GM12878 (cell line): ENCODE measurements around the gene SELENOP. TPM values are rescaled to one million over a fixed set of nuclear protein-coding genes. Genes with fewer than 3 reads are reported as not detected.

Experiments
- ATAC-seq: fragments of 200-7000 bp; cut with Tn5 transposase; 3 replicates; pipeline ENCODE4 v1.9.1; 2020; ENCODE audit warnings: mild to moderate bottlenecking, moderate library complexity
- BruUV-seq: library from RNA; stranded (reverse); fragments of 400-500 nt; replicated peaks from 2 replicates; lab custom pipeline; 2021; lab: Mats Ljungman, UMichigan
- CTCF ChIA-PET: fragments of 300-600 bp; sonication (Branson Sonifier 250); formaldehyde crosslinking; extraction: SDS; loops from one replicate; lab custom pipeline; 2021; ENCODE audit warnings: inconsistent platforms; lab: Yijun Ruan, JAX
- POLR2A ChIA-PET: fragments of 350-600 bp; formaldehyde crosslinking; extraction: SDS; loops from one replicate; lab custom pipeline; 2021; ENCODE audit warnings: inconsistent platforms; lab: Charles Lee
- RAD21 ChIA-PET: fragments of 300-600 bp; sonication (Branson Sonifier 250); formaldehyde crosslinking; loops from one replicate; lab custom pipeline; 2023; ENCODE audit warnings: antibody characterized with exemption; ENCODE audit not compliant: unreplicated experiment; lab: Charles Lee
- SMC1A ChIA-PET: fragments of 300-600 bp; sonication (Branson Sonifier 250); formaldehyde crosslinking; loops from one replicate; lab custom pipeline; 2023; ENCODE audit not compliant: unreplicated experiment, uncharacterized antibody; lab: Charles Lee
- DNase-seq: peaks from one replicate; pipeline ENCODE4 v3.0.0-alpha.2; 2011; ENCODE audit warnings: low read depth, low spot score
- FAIRE-seq: peaks from 3 replicates; lab custom pipeline; 2011; peaks lifted over from hg19 to GRCh38; lab: Jason Lieb, UNC
- H2AFZ ChIP-seq: 2 replicates; pipeline ENCODE4 v1.6.0; 2011; ENCODE audit warnings: low read depth, low read length, control low read depth; ENCODE audit not compliant: control insufficient read depth
- H3K27ac ChIP-seq: 2 replicates; pipeline ENCODE4 v1.5.1; 2011; ENCODE audit warnings: control low read depth; ENCODE audit not compliant: control insufficient read depth, insufficient read depth
- H3K27me3 ChIP-seq, 2 experiments: replicated peaks in 1 of 2; 2 replicates each; pipeline versions ENCODE4 v1.6.0 to v1.6.1; 2011; ENCODE audit warnings: low read length in 1 of 2; ENCODE audit not compliant: control insufficient read depth in 2 of 2, insufficient read depth in 2 of 2
- H3K36me3 ChIP-seq, 2 experiments: 2 replicates each; pipeline ENCODE4 v1.5.1; 2011; ENCODE audit warnings: low read length in 1 of 2; ENCODE audit not compliant: control insufficient read depth in 2 of 2, insufficient read depth in 2 of 2
- H3K4me1 ChIP-seq: 2 replicates; pipeline ENCODE4 v1.6.1; 2011; ENCODE audit warnings: mild to moderate bottlenecking, low read length, moderate library complexity, mixed read lengths; ENCODE audit not compliant: control insufficient read depth, insufficient read depth
- H3K4me2 ChIP-seq: 2 replicates; pipeline ENCODE4 v1.6.0; 2011; ENCODE audit warnings: control low read depth; ENCODE audit not compliant: control insufficient read depth, insufficient read depth
- H3K4me3 ChIP-seq: fragments of 200-600 bp; sonication (generic); 2 replicates; pipeline ENCODE4 v1.5.1; 2016
- H3K79me2 ChIP-seq: 2 replicates; pipeline ENCODE4 v1.6.0; 2011; ENCODE audit warnings: low read length; ENCODE audit not compliant: control insufficient read depth, insufficient read depth
- H3K9ac ChIP-seq: 2 replicates; pipeline ENCODE4 v1.8.0; 2011; ENCODE audit warnings: low read length, control low read depth, mixed read lengths; ENCODE audit not compliant: control insufficient read depth, insufficient read depth
- H3K9me3 ChIP-seq: replicated peaks from 3 replicates; pipeline ENCODE4 v1.5.1; 2011; ENCODE audit warnings: mild to moderate bottlenecking, low read length; ENCODE audit not compliant: control insufficient read depth, insufficient read depth
- H4K20me1 ChIP-seq: 2 replicates; pipeline ENCODE4 v1.6.0; 2011; ENCODE audit not compliant: control insufficient read depth, insufficient read depth
- MLLT1 ChIP-seq: fragments of 450-650 bp; IDR thresholded peaks from 2 replicates; pipeline ENCODE4 v1.6.1; 2016; ENCODE audit warnings: mild to moderate bottlenecking
- SKIL ChIP-seq: fragments of 450-650 bp; IDR thresholded peaks from 2 replicates; pipeline ENCODE4 v1.6.1; 2017; ENCODE audit warnings: mild to moderate bottlenecking, low read depth, inconsistent platforms; ENCODE audit not compliant: poor library complexity, severe bottlenecking
- ZNF384 ChIP-seq: IDR thresholded peaks from 2 replicates; pipeline ENCODE4 v1.6.1; 2012; ENCODE audit warnings: low read depth, mild to moderate bottlenecking, low read length, improper control_type of control experiment, borderline replicate concordance
- ZZZ3 ChIP-seq: IDR thresholded peaks from 2 replicates; pipeline ENCODE4 v1.6.1; 2011; ENCODE audit warnings: low read depth; ENCODE audit not compliant: control insufficient read depth, insufficient read length
- WGBS: methylation state at CpG from one replicate; pipeline ENCODE4 v1.1.6; 2016; ENCODE audit warnings: low lambda C conversion rate; ENCODE audit not compliant: insufficient replicate concordance, insufficient coverage; ENCODE audit errors: missing lambda C conversion rate; 5-methylcytosine and 5-hydroxymethylcytosine counted together
- in situ Hi-C: fragments of 300-500 bp; cut with MboI; formaldehyde crosslinking; loops from 9 replicates; pipeline ENCODE4 v1.14.3; 2018; ENCODE audit warnings: mixed read lengths
- intact Hi-C: fragments of 100-400 bp; cut with micrococcal nuclease; formaldehyde crosslinking; loops from one replicate; pipeline ENCODE4 v1.14.2; 2022; ENCODE audit not compliant: unreplicated experiment
- polyA plus RNA-seq, 11 experiments: library from polyadenylated mRNA; depleted of rRNA in 4 of 11; unstranded in 6 of 11; stranded (reverse) in 5 of 11; fragments of >200 nt; fragmentation: Nextera tagmentation in 4 of 11; fragmentation: Illumina TruSeq in 1 of 11; extraction: Ambion mirVana in 4 of 11; extraction: Trizol in 1 of 11; gene quantifications; 1 replicate in 1 of 11; 2 replicates in 10 of 11; pipeline versions ENCODE4 v1.2.1 to v1.2.3, GENCODE V29; 2011 to 2016; ENCODE audit warnings: inconsistent platforms in 2 of 11, missing spikeins in 2 of 11, low read depth in 1 of 11
- total RNA-seq, 4 experiments: library from RNA; depleted of rRNA in 3 of 4; stranded (reverse); fragments of >200 nt in 3 of 4; fragmentation: Illumina TruSeq in 1 of 4; extraction: Trizol in 1 of 4; gene quantifications; 2 replicates each; pipeline versions ENCODE4 v1.2.1 to v1.2.3, GENCODE V29; 2013 to 2021
- TF ChIP-seq, protein P1 (sequence below): fragments of 450-650 bp; IDR thresholded peaks from 2 replicates; pipeline ENCODE4 v1.6.1; 2017; ENCODE audit warnings: mild to moderate bottlenecking

SELENOP gene
- total and polyA plus RNA-seq, 10 of the 15 experiments (the other 5 are each of a cell fraction or from before 2014, with no cell fraction given) = 0.08 to 5.1 (median 0.88) TPM; not detected in 3

DNA sequence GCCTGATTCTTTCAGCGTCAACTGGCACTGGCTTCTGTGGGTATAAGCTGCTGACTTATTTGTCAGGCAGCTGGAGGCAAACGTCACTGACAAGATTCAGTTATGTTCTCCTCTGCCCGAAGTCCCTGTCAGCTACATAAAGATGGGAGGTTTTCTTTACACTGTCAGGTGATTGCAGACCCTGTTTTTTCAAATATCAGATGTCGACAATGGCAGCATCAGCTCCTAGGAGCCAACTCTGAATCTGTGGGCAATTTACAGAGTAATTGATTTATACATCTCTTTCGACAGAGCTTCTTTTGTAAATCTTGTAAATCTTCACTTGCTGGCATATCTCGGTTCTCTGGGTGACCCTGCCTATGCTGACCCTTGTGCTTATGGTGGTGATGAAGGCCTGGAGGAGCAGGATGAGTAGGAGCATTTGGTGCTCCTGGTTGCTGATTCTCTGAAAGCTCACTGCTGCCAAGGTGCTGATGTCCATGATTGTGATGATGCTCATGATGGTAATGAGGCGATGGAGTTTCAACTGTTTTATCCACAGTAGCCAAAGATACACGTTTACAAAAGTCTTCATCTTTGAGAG is 10.9 kb downstream of the SELENOP start:
- SMC1A ChIA-PET = interaction anchor here (0.9 to 2.1 kb wide), 10 partner anchors 8 to 193 kb away, joined by 3 to 12 read pairs (median 4); no protein-coding TSS in a partner anchor
- Histone ChIP-seq H3K27ac (no peak overlapping the region), H2AFZ (no peak overlapping the region), H3K79me2 (no peaks in the 10 kb centered on the region), H4K20me1 (no peaks in the 10 kb centered on the region), H3K27me3 (no peaks in the 10 kb centered on the region), H3K9me3 (no peaks in the 10 kb centered on the region), H3K36me3 (no peaks in the 10 kb centered on the region), H3K4me1 (no peaks in the 10 kb centered on the region), H3K4me3 (no peak overlapping the region), H3K9ac (no peak overlapping the region), H3K4me2 (no peak overlapping the region)
- POLR2A ChIA-PET = interaction anchor here (2.2 kb wide), 1 partner anchor 10 kb away, joined by 9 read pairs; the partner anchor contains the start of gene SELENOP
- FAIRE-seq (no peak), ATAC-seq (no peak), DNase-seq (no peak)
- RAD21 ChIA-PET = interaction anchor here (0.8 to 1.9 kb wide), 4 partner anchors 9 to 108 kb away, joined by 3 to 8 read pairs (median 3); no protein-coding TSS in a partner anchor
- 92% methylated on average over 8 of the region's 8 CpGs for WGBS
- in situ Hi-C loops = no loop called here
- CTCF ChIA-PET = interaction anchor here (0.7 to 1.8 kb wide), 10 partner anchors 9 to 1083 kb away, joined by 3 to 5 read pairs (median 3); partner anchors contain the start of gene GHR
- TF ChIP-seq ZZZ3 = no peak
- no peak for TF ChIP-seq ZNF384
- BruUV-seq = no TSS peak
- intact Hi-C loops = no loop called here

DNA sequence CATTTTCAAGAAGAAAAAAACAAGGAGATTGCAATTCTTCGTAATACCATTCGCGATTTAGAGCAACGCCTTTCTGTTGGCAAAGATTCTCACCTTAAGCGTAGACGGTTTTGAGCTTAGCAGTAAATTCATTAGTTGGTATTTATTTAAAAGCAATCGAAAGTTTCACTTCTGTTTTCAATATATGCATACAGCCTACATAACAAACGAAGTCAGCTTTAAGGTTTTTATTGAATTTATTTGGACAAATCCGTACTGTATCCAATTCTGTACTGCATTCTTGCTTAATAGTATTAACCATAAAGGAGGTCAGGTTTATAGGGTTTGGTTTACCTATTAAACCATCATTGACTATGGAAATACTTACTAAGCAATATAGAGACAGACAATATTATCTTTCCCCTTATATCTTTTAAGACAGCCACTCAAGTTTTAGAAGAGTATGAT is 12.0 kb downstream of the SELENOP start:
- no peaks in the 10 kb centered on the region for H3K4me1 ChIP-seq
- no peak overlapping the region for H3K4me2 ChIP-seq
- H3K27ac ChIP-seq = no peak overlapping the region
- TF ChIP-seq SKIL (no peak), MLLT1 (0 out of 2 replicates have a peak, but pooled peaks have one; percentile 37)
- TF ChIP-seq, protein P1, sequence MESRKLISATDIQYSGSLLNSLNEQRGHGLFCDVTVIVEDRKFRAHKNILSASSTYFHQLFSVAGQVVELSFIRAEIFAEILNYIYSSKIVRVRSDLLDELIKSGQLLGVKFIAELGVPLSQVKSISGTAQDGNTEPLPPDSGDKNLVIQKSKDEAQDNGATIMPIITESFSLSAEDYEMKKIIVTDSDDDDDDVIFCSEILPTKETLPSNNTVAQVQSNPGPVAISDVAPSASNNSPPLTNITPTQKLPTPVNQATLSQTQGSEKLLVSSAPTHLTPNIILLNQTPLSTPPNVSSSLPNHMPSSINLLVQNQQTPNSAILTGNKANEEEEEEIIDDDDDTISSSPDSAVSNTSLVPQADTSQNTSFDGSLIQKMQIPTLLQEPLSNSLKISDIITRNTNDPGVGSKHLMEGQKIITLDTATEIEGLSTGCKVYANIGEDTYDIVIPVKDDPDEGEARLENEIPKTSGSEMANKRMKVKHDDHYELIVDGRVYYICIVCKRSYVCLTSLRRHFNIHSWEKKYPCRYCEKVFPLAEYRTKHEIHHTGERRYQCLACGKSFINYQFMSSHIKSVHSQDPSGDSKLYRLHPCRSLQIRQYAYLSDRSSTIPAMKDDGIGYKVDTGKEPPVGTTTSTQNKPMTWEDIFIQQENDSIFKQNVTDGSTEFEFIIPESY = peak; percentile 96
- no peaks in the 10 kb centered on the region for H4K20me1 ChIP-seq
- ChIA-PET CTCF (interaction anchor here (1.8 kb wide), 1 partner anchor 24 kb away, joined by 5 read pairs; no protein-coding TSS in a partner anchor), RAD21 (no interaction called here), POLR2A (no interaction called here), SMC1A (interaction anchor here (0.6 to 2.1 kb wide), 3 partner anchors 8 to 127 kb away, joined by 3 to 5 read pairs (median 3); no protein-coding TSS in a partner anchor)
- H3K9ac ChIP-seq = no peak overlapping the region
- BruUV-seq = no TSS peak
- in situ Hi-C loops = no loop called here
- no peaks in the 10 kb centered on the region for H3K36me3 ChIP-seq
- no peak overlapping the region for H3K4me3 ChIP-seq
- intact Hi-C loops = no loop called here
- H2AFZ ChIP-seq = no peak overlapping the region
- H3K27me3 ChIP-seq = no peaks in the 10 kb centered on the region
- no peaks in the 10 kb centered on the region for H3K9me3 ChIP-seq
- DNase-seq (no peak), ATAC-seq (no peak), FAIRE-seq (no peak)
- H3K79me2 ChIP-seq = no peaks in the 10 kb centered on the region
- WGBS = 91% methylated on average over 9 of the region's 9 CpGs
